ENCODE results near the gene UNC13A. TPM values are rescaled to one million over a fixed set of nuclear protein-coding genes. Genes with fewer than 3 reads are reported as not detected.
A peak's percentile ranks its signal among the peaks of the same experiment; 100 is the strongest.
"Not testable (repeated sequence)": the region's sequence is repeated elsewhere in the genome, so short reads cannot be mapped to it uniquely, and the experiment has no call there.

Gene UNC13A
- total and polyA plus RNA-seq, 2 of the 13 experiments (the other 11 are each of a cell fraction or from before 2014, with no cell fraction given) = 0.11 to 0.45 TPM

- TF ChIP-seq ZBTB40 (IDR thresholded peaks at IDR 0.05) (no peak), ZBTB40 (CRISPR knock-in tag; IDR thresholded peaks at IDR 0.05) (peak; percentile 61; the same call in 1 of the 2 replicates)
Observed at GRCh38 chr19:17590866-17591265, 97.3 kb downstream of the UNC13A start (continued).

- H3K27me3 ChIP-seq (ENCODE audit: control insufficient read depth in 1 of 2, insufficient read depth in 2 of 2, low read length in 2 of 2); H3K79me2 ChIP-seq (ENCODE audit: insufficient read depth, low read length); DNase-seq (ENCODE audit: low spot score); H3K4me1 ChIP-seq (ENCODE audit: insufficient read depth, low read length); H3K27ac ChIP-seq (ENCODE audit: extremely low read length, insufficient read depth, low read length); in situ Hi-C loops (cut with HindIII; ENCODE audit: extremely low pct_ligation_motif_present, low pct_unique_long_range_greater_than_20kb); H3K9me3 ChIP-seq (ENCODE audit: low read length); ATAC-seq; H3K9ac ChIP-seq (ENCODE audit: insufficient read depth, low read depth, low read length); CTCF ChIA-PET (ENCODE audit: low intra/inter-chr PET ratio, low total read pairs); BruUV-seq (replicated peaks); H2AFZ ChIP-seq (ENCODE audit: low read length); H3K4me3 ChIP-seq (replicated peaks in 1 of 3; ENCODE audit: insufficient read depth in 1 of 3, low read depth in 2 of 3, low read length in 3 of 3); H3K4me2 ChIP-seq (ENCODE audit: low read depth, low read length); FAIRE-seq; H4K20me1 ChIP-seq (ENCODE audit: insufficient read depth, low read length); POLR2A ChIA-PET; intact Hi-C loops (cut with micrococcal nuclease; ENCODE audit: unreplicated experiment): not testable (repeated sequence)
- H3K36me3 ChIP-seq (replicated peaks in 1 of 2; ENCODE audit: control insufficient read depth in 1 of 2, insufficient read depth in 2 of 2, low read length in 2 of 2) = peaks cover 6 to 18% of the 10 kb centered on the region in 2 experiments
- WGBS (ENCODE audit: low lambda C conversion rate) = 38% methylated on average over 7 of the region's 7 CpGs
Observed at GRCh38 chr19:17585395-17585794, 102.8 kb downstream of the UNC13A start.

All from HepG2 (cell line).